ENCODE measurements around the gene OR51E1.

- no peak for TF ChIP-seq POLR2A (IDR thresholded peaks at IDR 0.05)
- TF ChIP-seq, protein P1, sequence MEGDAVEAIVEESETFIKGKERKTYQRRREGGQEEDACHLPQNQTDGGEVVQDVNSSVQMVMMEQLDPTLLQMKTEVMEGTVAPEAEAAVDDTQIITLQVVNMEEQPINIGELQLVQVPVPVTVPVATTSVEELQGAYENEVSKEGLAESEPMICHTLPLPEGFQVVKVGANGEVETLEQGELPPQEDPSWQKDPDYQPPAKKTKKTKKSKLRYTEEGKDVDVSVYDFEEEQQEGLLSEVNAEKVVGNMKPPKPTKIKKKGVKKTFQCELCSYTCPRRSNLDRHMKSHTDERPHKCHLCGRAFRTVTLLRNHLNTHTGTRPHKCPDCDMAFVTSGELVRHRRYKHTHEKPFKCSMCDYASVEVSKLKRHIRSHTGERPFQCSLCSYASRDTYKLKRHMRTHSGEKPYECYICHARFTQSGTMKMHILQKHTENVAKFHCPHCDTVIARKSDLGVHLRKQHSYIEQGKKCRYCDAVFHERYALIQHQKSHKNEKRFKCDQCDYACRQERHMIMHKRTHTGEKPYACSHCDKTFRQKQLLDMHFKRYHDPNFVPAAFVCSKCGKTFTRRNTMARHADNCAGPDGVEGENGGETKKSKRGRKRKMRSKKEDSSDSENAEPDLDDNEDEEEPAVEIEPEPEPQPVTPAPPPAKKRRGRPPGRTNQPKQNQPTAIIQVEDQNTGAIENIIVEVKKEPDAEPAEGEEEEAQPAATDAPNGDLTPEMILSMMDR (IDR thresholded peaks at IDR 0.05) = no peak
Observed at GRCh38 chr11:4680341-4680740, 36.6 kb downstream of the OR51E1 start.
